GM12872 (cell line): ENCODE results near the gene AXL.

Experiments
- CTCF ChIP-seq: IDR thresholded peaks from 3 replicates; pipeline ENCODE4 v1.5.1; 2011; ENCODE audit warnings: low read depth, mild to moderate bottlenecking, low read length, moderate library complexity; ENCODE audit not compliant: insufficient read depth

Gene AXL

GRCh38 chr19:41218249-41218614 lies 791 bp upstream of the AXL start:
- TF ChIP-seq CTCF: no peak

- TF ChIP-seq CTCF: no peak
These were observed 1.0 kb downstream of the AXL start for GRCh38 chr19:41219924-41220567.

GRCh38 chr19:41220811-41221210 lies 1.8 kb downstream of the AXL start:
- no peak for TF ChIP-seq CTCF

- no peak for TF ChIP-seq CTCF
These were observed 2.6 kb downstream of the AXL start for GRCh38 chr19:41221514-41222205.

GRCh38 chr19:41222240-41222639 lies 3.2 kb downstream of the AXL start:
- TF ChIP-seq CTCF: no peak

- TF ChIP-seq CTCF: no peak
These were observed 4.6 kb downstream of the AXL start for GRCh38 chr19:41223431-41224234.

GRCh38 chr19:41224632-41225031 lies 5.6 kb downstream of the AXL start:
- no peak for TF ChIP-seq CTCF
